ENCODE data around the gene KLHDC10.
"Not testable (repeated sequence)": the region's sequence is repeated elsewhere in the genome, so short reads cannot be mapped to it uniquely, and the experiment has no call there.

Gene KLHDC10

DNA sequence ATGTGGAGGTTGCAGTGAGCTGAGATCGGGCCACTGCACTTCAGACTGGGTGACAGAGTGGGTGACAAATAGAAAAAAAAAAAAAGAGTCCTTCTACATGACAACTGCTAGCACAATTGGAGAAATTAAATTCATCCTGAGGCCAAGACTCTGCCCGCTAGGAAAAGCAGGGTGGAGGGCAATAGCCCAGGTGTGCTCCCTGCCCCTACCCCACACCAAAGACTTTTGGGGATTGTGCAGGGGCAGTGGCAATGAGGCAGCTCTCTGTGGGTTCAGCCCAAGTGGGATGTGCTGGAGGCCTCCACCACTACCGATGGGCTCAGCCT lies 73.6 kb downstream of the KLHDC10 start:
- Histone ChIP-seq H3K27me3 (ENCODE audit: control insufficient read depth, insufficient read depth, low read length) (peaks cover 6% of the 10 kb centered on the region; the same call in 1 of the 2 replicates), H3K4me1 (ENCODE audit: control insufficient read depth, insufficient read depth, low read length) (peaks cover 16% of the 10 kb centered on the region), H3K36me3 (ENCODE audit: control insufficient read depth, insufficient read depth, low read length) (no peaks in the 10 kb centered on the region), H3K4me3 (ENCODE audit: low read depth, low read length) (no peak overlapping the region), H3K27ac (ENCODE audit: low read depth, low read length) (no peak overlapping the region), H3K9ac (ENCODE audit: low read depth, low read length) (no peak overlapping the region), H3K9me3 (ENCODE audit: control insufficient read depth, insufficient read depth, low read length) (no peaks in the 10 kb centered on the region)

- Histone ChIP-seq H3K27me3 (ENCODE audit: control insufficient read depth, insufficient read depth, low read length) (peaks cover 6% of the 10 kb centered on the region; the same call in 1 of the 2 replicates), H3K4me1 (ENCODE audit: control insufficient read depth, insufficient read depth, low read length) (peaks cover 16% of the 10 kb centered on the region), H3K4me3 (ENCODE audit: low read depth, low read length) (no peak overlapping the region), H3K36me3 (ENCODE audit: control insufficient read depth, insufficient read depth, low read length) (no peaks in the 10 kb centered on the region), H3K9me3 (ENCODE audit: control insufficient read depth, insufficient read depth, low read length) (no peaks in the 10 kb centered on the region), H3K27ac (ENCODE audit: low read depth, low read length) (no peak overlapping the region), H3K9ac (ENCODE audit: low read depth, low read length) (no peak overlapping the region)
Observed at GRCh38 chr7:130144312-130145171, 74.2 kb downstream of the KLHDC10 start.

DNA sequence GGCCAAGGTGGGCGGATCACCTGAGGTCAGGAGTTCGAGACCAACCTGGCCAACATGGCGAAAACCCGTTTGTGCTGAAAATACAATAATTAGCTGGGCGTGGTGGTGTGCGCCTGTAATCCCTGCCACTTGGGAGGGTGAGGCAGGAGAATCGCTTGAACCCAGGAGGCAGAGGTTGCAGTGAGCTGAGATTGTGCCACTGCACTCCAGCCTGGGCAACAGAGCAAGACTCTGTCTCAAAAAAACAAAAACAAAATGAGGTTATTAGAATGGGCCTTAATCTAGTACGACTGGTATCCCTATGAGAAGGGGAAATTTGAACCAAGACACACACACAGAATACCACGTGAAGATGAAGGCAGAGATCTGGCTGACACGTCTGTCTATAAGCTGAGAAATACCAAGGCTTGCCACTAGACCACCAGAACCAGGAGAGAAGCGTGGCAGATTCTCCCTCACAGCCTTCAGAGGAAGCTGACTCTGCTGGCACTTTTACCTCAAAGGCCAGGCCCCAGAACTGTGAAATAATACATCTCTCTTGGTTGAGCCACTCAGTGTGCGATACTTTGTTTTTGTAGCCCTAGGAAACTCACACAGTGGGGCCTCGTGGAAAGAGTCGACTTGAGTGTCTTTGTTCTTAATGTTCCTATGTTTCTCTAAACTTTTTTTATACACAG lies 75.2 kb downstream of the KLHDC10 start:
- Histone ChIP-seq H3K27ac (ENCODE audit: low read depth, low read length) (no peak overlapping the region), H3K4me1 (ENCODE audit: control insufficient read depth, insufficient read depth, low read length) (peaks cover 13% of the 10 kb centered on the region), H3K4me3 (ENCODE audit: low read depth, low read length) (no peak overlapping the region), H3K36me3 (ENCODE audit: control insufficient read depth, insufficient read depth, low read length) (no peaks in the 10 kb centered on the region), H3K27me3 (ENCODE audit: control insufficient read depth, insufficient read depth, low read length) (peaks cover 2% of the 10 kb centered on the region; the same call in 1 of the 2 replicates), H3K9ac (ENCODE audit: low read depth, low read length) (no peak overlapping the region), H3K9me3 (ENCODE audit: control insufficient read depth, insufficient read depth, low read length) (no peaks in the 10 kb centered on the region)

- not testable (repeated sequence) for H3K27me3 ChIP-seq (ENCODE audit: control insufficient read depth, insufficient read depth, low read length); H3K9ac ChIP-seq (ENCODE audit: low read depth, low read length); H3K36me3 ChIP-seq (ENCODE audit: control insufficient read depth, insufficient read depth, low read length); H3K4me3 ChIP-seq (ENCODE audit: low read depth, low read length); H3K4me1 ChIP-seq (ENCODE audit: control insufficient read depth, insufficient read depth, low read length); H3K9me3 ChIP-seq (ENCODE audit: control insufficient read depth, insufficient read depth, low read length); H3K27ac ChIP-seq (ENCODE audit: low read depth, low read length)
Observed at GRCh38 chr7:130146142-130146541, 75.8 kb downstream of the KLHDC10 start.

DNA sequence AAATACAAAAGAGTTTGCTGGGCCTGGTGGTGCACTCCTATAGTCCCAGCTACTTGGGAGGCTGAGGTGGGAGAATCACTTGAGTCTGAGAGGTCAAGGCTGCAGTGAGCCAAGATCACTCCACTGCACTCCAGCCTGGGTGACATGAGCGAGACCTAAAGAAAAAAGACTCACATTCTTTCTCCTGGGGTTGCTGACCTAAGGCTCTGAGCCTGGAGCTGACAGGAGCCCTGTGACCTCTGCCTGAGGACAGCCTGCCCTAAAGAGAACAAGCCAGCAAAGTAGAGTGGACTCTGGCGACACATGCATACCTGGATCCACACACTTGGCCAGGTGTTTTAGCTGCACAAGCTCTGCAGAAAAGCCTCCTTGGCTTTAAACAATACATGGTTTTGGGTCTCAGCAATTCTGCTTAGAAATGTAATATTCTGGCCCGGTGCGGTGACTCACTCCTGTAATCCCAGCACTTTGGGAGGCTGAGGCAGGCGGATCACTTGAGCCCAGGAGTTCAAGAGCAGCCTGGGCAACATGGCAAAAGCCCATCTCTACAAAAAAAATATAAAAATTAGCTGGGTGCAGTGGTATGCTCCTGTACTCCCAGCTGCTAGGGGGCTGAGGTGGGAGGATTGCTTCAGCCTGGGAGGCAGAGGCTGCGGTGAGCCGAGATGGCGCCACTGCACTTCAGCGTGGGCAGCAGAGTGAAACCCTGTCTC lies 76.5 kb downstream of the KLHDC10 start:
- Histone ChIP-seq H3K4me1 (ENCODE audit: control insufficient read depth, insufficient read depth, low read length) (peaks cover 6% of the 10 kb centered on the region; the same call in 1 of the 2 replicates), H3K27ac (ENCODE audit: low read depth, low read length) (no peak overlapping the region), H3K36me3 (ENCODE audit: control insufficient read depth, insufficient read depth, low read length) (no peaks in the 10 kb centered on the region), H3K4me3 (ENCODE audit: low read depth, low read length) (no peak overlapping the region), H3K27me3 (ENCODE audit: control insufficient read depth, insufficient read depth, low read length) (no peaks in the 10 kb centered on the region), H3K9ac (ENCODE audit: low read depth, low read length) (no peak overlapping the region), H3K9me3 (ENCODE audit: control insufficient read depth, insufficient read depth, low read length) (no peaks in the 10 kb centered on the region)

DNA sequence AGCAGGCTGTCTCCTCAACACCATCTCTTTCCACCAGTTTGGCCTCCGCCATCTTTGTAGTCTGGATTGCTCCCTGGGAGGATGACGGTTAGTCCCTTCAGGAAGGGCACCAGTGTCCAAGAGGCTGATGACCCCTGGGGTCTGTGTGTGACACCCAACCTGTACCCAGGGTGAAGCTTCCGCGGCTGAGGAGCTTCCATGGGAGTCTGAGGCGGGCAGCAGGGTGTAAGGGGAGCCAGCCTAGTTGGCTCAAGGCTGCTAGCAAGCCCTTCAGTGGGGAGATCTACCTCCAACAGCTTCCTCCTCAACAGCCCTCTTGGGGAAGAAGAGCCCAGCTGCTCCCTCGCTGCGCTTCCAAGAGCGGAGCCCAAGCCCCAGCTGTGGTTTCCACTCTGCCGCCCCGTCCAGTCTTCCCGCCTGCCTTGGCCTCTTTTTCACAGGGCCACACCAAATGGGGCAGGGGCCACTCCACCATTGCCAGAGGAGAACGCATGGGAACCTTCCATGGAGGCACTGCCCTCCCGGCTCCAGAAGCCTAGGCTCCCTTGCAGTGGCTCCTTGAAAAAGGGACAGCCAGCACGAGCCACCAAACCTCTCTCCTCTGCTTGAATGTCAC lies 77.5 kb downstream of the KLHDC10 start:
- Histone ChIP-seq H3K36me3 (ENCODE audit: control insufficient read depth, insufficient read depth, low read length) (no peaks in the 10 kb centered on the region), H3K4me1 (ENCODE audit: control insufficient read depth, insufficient read depth, low read length) (no peaks in the 10 kb centered on the region), H3K27ac (ENCODE audit: low read depth, low read length) (no peak overlapping the region), H3K4me3 (ENCODE audit: low read depth, low read length) (no peak overlapping the region), H3K27me3 (ENCODE audit: control insufficient read depth, insufficient read depth, low read length) (no peaks in the 10 kb centered on the region), H3K9ac (ENCODE audit: low read depth, low read length) (no peak overlapping the region), H3K9me3 (ENCODE audit: control insufficient read depth, insufficient read depth, low read length) (no peaks in the 10 kb centered on the region)

GRCh38 chr7:130148561-130148960 lies 78.2 kb downstream of the KLHDC10 start:
- no peak overlapping the region for H3K27ac ChIP-seq (ENCODE audit: low read depth, low read length)
- no peak overlapping the region for H3K9ac ChIP-seq (ENCODE audit: low read depth, low read length)
- no peaks in the 10 kb centered on the region for H3K36me3 ChIP-seq (ENCODE audit: control insufficient read depth, insufficient read depth, low read length)
- no peaks in the 10 kb centered on the region for H3K27me3 ChIP-seq (ENCODE audit: control insufficient read depth, insufficient read depth, low read length)
- H3K4me1 ChIP-seq (ENCODE audit: control insufficient read depth, insufficient read depth, low read length), result no peaks in the 10 kb centered on the region
- no peak overlapping the region for H3K4me3 ChIP-seq (ENCODE audit: low read depth, low read length)
- H3K9me3 ChIP-seq (ENCODE audit: control insufficient read depth, insufficient read depth, low read length), result no peaks in the 10 kb centered on the region

- H3K27ac ChIP-seq (ENCODE audit: low read depth, low read length), result no peak overlapping the region
- H3K9ac ChIP-seq (ENCODE audit: low read depth, low read length), result no peak overlapping the region
- H3K4me3 ChIP-seq (ENCODE audit: low read depth, low read length), result no peak overlapping the region
- no peaks in the 10 kb centered on the region for H3K27me3 ChIP-seq (ENCODE audit: control insufficient read depth, insufficient read depth, low read length)
- H3K9me3 ChIP-seq (ENCODE audit: control insufficient read depth, insufficient read depth, low read length), result no peaks in the 10 kb centered on the region
- no peaks in the 10 kb centered on the region for H3K4me1 ChIP-seq (ENCODE audit: control insufficient read depth, insufficient read depth, low read length)
- H3K36me3 ChIP-seq (ENCODE audit: control insufficient read depth, insufficient read depth, low read length), result no peaks in the 10 kb centered on the region
Observed at GRCh38 chr7:130149281-130150139, 79.2 kb downstream of the KLHDC10 start.

DNA sequence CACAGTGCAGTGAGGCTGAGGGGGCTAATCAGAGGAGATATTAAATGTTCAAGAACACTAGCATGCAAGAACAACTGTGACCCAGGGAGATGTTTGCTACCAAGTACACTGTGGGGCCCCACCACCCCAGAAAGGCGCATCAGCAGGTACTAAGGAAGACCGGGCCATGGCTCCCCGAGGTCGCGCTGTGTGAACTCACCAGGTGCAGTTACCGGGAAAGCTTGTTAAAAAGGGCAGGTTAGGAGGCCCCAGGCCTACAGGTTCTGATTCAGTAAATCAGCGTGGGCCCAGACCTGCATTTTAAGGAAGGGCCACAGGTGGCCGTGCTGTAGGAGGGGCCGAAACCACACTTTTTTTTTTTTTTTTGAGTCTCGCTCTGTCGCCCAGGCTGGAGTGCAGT lies 80.3 kb downstream of the KLHDC10 start:
- no peaks in the 10 kb centered on the region for H3K9me3 ChIP-seq (ENCODE audit: control insufficient read depth, insufficient read depth, low read length)
- H3K27me3 ChIP-seq (ENCODE audit: control insufficient read depth, insufficient read depth, low read length), result no peaks in the 10 kb centered on the region
- no peaks in the 10 kb centered on the region for H3K4me1 ChIP-seq (ENCODE audit: control insufficient read depth, insufficient read depth, low read length)
- no peaks in the 10 kb centered on the region for H3K36me3 ChIP-seq (ENCODE audit: control insufficient read depth, insufficient read depth, low read length)
- H3K4me3 ChIP-seq (ENCODE audit: low read depth, low read length), result no peak overlapping the region
- no peak overlapping the region for H3K27ac ChIP-seq (ENCODE audit: low read depth, low read length)
- H3K9ac ChIP-seq (ENCODE audit: low read depth, low read length), result no peak overlapping the region
